WTC11 (cell line): ENCODE results near the gene PLD5.

Experiments used
- ESRRA ChIP-seq: sonication (generic); formaldehyde crosslinking; IDR thresholded peaks from 2 replicates; pipeline ENCODE4 v1.8.1; 2022; ENCODE audit warnings: mild to moderate bottlenecking, missing genetic modification reagents, borderline replicate concordance
- GABPB1 ChIP-seq: sonication (generic); formaldehyde crosslinking; IDR thresholded peaks from 2 replicates; pipeline ENCODE4 v1.8.1; 2023; ENCODE audit warnings: mild to moderate bottlenecking, missing genetic modification reagents
- RELA ChIP-seq: sonication (generic); formaldehyde crosslinking; IDR thresholded peaks from 2 replicates; pipeline ENCODE4 v1.8.1; 2022; ENCODE audit warnings: missing genetic modification reagents, mild to moderate bottlenecking, borderline replicate concordance
- SP1 ChIP-seq: sonication (generic); formaldehyde crosslinking; conservative IDR thresholded peaks from 2 replicates; pipeline ENCODE4 v1.8.1; 2022; ENCODE audit warnings: missing genetic modification reagents
- TEAD1 ChIP-seq: sonication (generic); formaldehyde crosslinking; IDR thresholded peaks from 2 replicates; pipeline ENCODE4 v1.8.0; 2022; ENCODE audit warnings: mild to moderate bottlenecking, missing genetic modification reagents
- ZBTB21 ChIP-seq: sonication (generic); formaldehyde crosslinking; IDR thresholded peaks from 2 replicates; pipeline ENCODE4 v1.8.1; 2023; ENCODE audit warnings: mild to moderate bottlenecking, missing genetic modification reagents, borderline replicate concordance
- ZNF232 ChIP-seq: sonication (generic); formaldehyde crosslinking; IDR thresholded peaks from 2 replicates; pipeline ENCODE4 v1.8.0; 2022; ENCODE audit warnings: mild to moderate bottlenecking, missing genetic modification reagents
- ZNF317 ChIP-seq: sonication (generic); formaldehyde crosslinking; IDR thresholded peaks from 2 replicates; pipeline ENCODE4 v1.8.1; 2023; ENCODE audit warnings: low read depth, mild to moderate bottlenecking, moderate library complexity, missing genetic modification reagents, borderline replicate concordance
- TF ChIP-seq, protein P1 (sequence below): sonication (generic); formaldehyde crosslinking; IDR thresholded peaks from 2 replicates; pipeline ENCODE4 v1.8.1; 2023; ENCODE audit warnings: mild to moderate bottlenecking, moderate library complexity, missing genetic modification reagents
- TF ChIP-seq, protein P2 (sequence below): fragments of 200-600 bp; IDR thresholded peaks from 2 replicates; pipeline ENCODE4 v1.8.0; 2022; ENCODE audit warnings: antibody characterized with exemption
- TF ChIP-seq, protein P3 (sequence below): sonication (generic); formaldehyde crosslinking; IDR thresholded peaks from 2 replicates; pipeline ENCODE4 v1.8.0; 2022; ENCODE audit warnings: missing genetic modification reagents
- TF ChIP-seq, protein P4 (sequence below): sonication (generic); formaldehyde crosslinking; IDR thresholded peaks from 2 replicates; pipeline ENCODE4 v1.8.1; 2022; ENCODE audit warnings: missing genetic modification reagents, borderline replicate concordance
- TF ChIP-seq, protein P5 (sequence below): sonication (generic); formaldehyde crosslinking; IDR thresholded peaks from 2 replicates; pipeline ENCODE4 v1.8.1; 2023; ENCODE audit warnings: mild to moderate bottlenecking, missing genetic modification reagents, moderate library complexity

DNA sequence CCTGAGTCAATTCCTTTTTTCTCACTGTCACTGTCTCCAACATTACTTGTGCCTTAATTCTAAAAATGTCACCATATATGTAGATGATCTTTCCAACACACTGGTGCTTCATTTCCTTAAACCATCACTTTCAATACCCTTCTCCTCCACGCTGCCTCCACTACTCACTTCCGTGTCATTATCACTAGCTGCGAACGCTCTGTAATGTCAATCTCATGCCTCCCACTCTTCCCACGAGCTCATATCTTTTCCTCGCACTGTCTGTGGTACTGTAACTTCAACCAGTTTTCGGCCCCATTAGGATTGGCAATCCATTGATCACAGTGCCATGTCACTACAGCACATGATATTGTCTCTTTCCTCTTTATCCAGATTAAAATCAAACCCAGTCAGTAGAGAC lies 61.6 kb downstream of the PLD5 start:
- TF ChIP-seq ZNF232 (CRISPR knock-in tag) = no peak
- TF ChIP-seq, protein P1, sequence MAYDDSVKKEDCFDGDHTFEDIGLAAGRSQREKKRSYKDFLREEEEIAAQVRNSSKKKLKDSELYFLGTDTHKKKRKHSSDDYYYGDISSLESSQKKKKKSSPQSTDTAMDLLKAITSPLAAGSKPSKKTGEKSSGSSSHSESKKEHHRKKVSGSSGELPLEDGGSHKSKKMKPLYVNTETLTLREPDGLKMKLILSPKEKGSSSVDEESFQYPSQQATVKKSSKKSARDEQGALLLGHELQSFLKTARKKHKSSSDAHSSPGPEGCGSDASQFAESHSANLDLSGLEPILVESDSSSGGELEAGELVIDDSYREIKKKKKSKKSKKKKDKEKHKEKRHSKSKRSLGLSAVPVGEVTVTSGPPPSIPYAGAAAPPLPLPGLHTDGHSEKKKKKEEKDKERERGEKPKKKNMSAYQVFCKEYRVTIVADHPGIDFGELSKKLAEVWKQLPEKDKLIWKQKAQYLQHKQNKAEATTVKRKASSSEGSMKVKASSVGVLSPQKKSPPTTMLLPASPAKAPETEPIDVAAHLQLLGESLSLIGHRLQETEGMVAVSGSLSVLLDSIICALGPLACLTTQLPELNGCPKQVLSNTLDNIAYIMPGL (CRISPR knock-in tag) = no peak
- TF ChIP-seq, protein P2, sequence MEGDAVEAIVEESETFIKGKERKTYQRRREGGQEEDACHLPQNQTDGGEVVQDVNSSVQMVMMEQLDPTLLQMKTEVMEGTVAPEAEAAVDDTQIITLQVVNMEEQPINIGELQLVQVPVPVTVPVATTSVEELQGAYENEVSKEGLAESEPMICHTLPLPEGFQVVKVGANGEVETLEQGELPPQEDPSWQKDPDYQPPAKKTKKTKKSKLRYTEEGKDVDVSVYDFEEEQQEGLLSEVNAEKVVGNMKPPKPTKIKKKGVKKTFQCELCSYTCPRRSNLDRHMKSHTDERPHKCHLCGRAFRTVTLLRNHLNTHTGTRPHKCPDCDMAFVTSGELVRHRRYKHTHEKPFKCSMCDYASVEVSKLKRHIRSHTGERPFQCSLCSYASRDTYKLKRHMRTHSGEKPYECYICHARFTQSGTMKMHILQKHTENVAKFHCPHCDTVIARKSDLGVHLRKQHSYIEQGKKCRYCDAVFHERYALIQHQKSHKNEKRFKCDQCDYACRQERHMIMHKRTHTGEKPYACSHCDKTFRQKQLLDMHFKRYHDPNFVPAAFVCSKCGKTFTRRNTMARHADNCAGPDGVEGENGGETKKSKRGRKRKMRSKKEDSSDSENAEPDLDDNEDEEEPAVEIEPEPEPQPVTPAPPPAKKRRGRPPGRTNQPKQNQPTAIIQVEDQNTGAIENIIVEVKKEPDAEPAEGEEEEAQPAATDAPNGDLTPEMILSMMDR = no peak
- TF ChIP-seq, protein P3, sequence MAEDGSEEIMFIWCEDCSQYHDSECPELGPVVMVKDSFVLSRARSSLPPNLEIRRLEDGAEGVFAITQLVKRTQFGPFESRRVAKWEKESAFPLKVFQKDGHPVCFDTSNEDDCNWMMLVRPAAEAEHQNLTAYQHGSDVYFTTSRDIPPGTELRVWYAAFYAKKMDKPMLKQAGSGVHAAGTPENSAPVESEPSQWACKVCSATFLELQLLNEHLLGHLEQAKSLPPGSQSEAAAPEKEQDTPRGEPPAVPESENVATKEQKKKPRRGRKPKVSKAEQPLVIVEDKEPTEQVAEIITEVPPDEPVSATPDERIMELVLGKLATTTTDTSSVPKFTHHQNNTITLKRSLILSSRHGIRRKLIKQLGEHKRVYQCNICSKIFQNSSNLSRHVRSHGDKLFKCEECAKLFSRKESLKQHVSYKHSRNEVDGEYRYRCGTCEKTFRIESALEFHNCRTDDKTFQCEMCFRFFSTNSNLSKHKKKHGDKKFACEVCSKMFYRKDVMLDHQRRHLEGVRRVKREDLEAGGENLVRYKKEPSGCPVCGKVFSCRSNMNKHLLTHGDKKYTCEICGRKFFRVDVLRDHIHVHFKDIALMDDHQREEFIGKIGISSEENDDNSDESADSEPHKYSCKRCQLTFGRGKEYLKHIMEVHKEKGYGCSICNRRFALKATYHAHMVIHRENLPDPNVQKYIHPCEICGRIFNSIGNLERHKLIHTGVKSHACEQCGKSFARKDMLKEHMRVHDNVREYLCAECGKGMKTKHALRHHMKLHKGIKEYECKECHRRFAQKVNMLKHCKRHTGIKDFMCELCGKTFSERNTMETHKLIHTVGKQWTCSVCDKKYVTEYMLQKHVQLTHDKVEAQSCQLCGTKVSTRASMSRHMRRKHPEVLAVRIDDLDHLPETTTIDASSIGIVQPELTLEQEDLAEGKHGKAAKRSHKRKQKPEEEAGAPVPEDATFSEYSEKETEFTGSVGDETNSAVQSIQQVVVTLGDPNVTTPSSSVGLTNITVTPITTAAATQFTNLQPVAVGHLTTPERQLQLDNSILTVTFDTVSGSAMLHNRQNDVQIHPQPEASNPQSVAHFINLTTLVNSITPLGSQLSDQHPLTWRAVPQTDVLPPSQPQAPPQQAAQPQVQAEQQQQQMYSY (CRISPR knock-in tag) = no peak
- TF ChIP-seq, protein P4, sequence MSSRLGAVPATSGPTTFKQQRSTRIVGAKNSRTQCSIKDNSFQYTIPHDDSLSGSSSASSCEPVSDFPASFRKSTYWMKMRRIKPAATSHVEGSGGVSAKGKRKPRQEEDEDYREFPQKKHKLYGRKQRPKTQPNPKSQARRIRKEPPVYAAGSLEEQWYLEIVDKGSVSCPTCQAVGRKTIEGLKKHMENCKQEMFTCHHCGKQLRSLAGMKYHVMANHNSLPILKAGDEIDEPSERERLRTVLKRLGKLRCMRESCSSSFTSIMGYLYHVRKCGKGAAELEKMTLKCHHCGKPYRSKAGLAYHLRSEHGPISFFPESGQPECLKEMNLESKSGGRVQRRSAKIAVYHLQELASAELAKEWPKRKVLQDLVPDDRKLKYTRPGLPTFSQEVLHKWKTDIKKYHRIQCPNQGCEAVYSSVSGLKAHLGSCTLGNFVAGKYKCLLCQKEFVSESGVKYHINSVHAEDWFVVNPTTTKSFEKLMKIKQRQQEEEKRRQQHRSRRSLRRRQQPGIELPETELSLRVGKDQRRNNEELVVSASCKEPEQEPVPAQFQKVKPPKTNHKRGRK (CRISPR knock-in tag) = no peak
- no peak for TF ChIP-seq SP1
- no peak for TF ChIP-seq GABPB1
- no peak for TF ChIP-seq RELA (CRISPR knock-in tag)
- TF ChIP-seq, protein P5, sequence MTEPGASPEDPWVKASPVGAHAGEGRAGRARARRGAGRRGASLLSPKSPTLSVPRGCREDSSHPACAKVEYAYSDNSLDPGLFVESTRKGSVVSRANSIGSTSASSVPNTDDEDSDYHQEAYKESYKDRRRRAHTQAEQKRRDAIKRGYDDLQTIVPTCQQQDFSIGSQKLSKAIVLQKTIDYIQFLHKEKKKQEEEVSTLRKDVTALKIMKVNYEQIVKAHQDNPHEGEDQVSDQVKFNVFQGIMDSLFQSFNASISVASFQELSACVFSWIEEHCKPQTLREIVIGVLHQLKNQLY = no peak
- no peak for TF ChIP-seq ZNF317
- TF ChIP-seq TEAD1 (CRISPR knock-in tag) = no peak
- no peak for TF ChIP-seq ESRRA
- TF ChIP-seq ZBTB21 (CRISPR knock-in tag) = no peak
